Neuronal stem cell (in vitro differentiated cells): ENCODE data around the gene CHRM2.

Experiments used
- DNase-seq: peaks from one replicate; pipeline ENCODE4 v3.0.0-alpha.2; 2013; ENCODE audit warnings: low spot score
- H2AFZ ChIP-seq: one replicate; pipeline ENCODE4 v1.6.1; 2013; ENCODE audit warnings: mild to moderate bottlenecking, low read length, inconsistent platforms
- H2AK5ac ChIP-seq: 2 replicates; pipeline ENCODE4 v1.6.1; 2013; ENCODE audit warnings: low read depth, mild to moderate bottlenecking, inconsistent platforms, low read length, moderate library complexity, mixed read lengths
- H2BK120ac ChIP-seq: 2 replicates; pipeline ENCODE4 v1.6.1; 2013; ENCODE audit warnings: low read depth, mild to moderate bottlenecking, inconsistent platforms, low read length, moderate library complexity, mixed read lengths
- H2BK12ac ChIP-seq: one replicate; pipeline ENCODE4 v1.6.1; 2013; ENCODE audit warnings: low read length, inconsistent platforms
- H2BK15ac ChIP-seq: 2 replicates; pipeline ENCODE4 v1.6.1; 2013; ENCODE audit warnings: mild to moderate bottlenecking, low read length, inconsistent platforms, mixed read lengths
- H2BK5ac ChIP-seq: one replicate; pipeline ENCODE4 v1.6.1; 2013; ENCODE audit warnings: inconsistent platforms, mild to moderate bottlenecking, low read length, moderate library complexity
- H3K14ac ChIP-seq: one replicate; pipeline ENCODE4 v1.6.1; 2013; ENCODE audit warnings: low read length, inconsistent platforms
- H3K18ac ChIP-seq: 2 replicates; pipeline ENCODE4 v1.6.1; 2013; ENCODE audit warnings: low read length, inconsistent platforms
- H3K23ac ChIP-seq: 2 replicates; pipeline ENCODE4 v1.6.1; 2013; ENCODE audit warnings: low read depth, mild to moderate bottlenecking, mixed read lengths, low read length, inconsistent platforms; ENCODE audit not compliant: poor library complexity
- H3K27ac ChIP-seq: replicated peaks from 3 replicates; pipeline ENCODE4 v1.5.1; 2013; ENCODE audit warnings: low read length, inconsistent platforms
- H3K27me3 ChIP-seq, 3 experiments: 2 replicates each; pipeline ENCODE4 v1.6.1; 2013; ENCODE audit warnings: low read length in 3 of 3, mild to moderate bottlenecking in 2 of 3, inconsistent platforms in 1 of 3, low read depth in 1 of 3, mixed read lengths in 1 of 3, moderate library complexity in 1 of 3; ENCODE audit not compliant: control insufficient read depth in 3 of 3, insufficient read depth in 3 of 3
- H3K36me3 ChIP-seq, 2 donors: replicated peaks in 1 of 2; 2 replicates each; pipeline ENCODE4 v1.6.1; 2013; ENCODE audit warnings: low read length in 2 of 2; ENCODE audit not compliant: control insufficient read depth in 2 of 2, insufficient read depth in 2 of 2
- H3K4ac ChIP-seq: 2 replicates; pipeline ENCODE4 v1.6.1; 2013; ENCODE audit warnings: inconsistent platforms, mild to moderate bottlenecking, low read length, moderate library complexity
- H3K4me1 ChIP-seq, 2 donors: 1 replicate in 1 of 2; 2 replicates in 1 of 2; pipeline ENCODE4 v1.6.1; 2013; ENCODE audit warnings: low read length in 2 of 2, low read depth in 1 of 2; ENCODE audit not compliant: control insufficient read depth in 2 of 2, insufficient read depth in 1 of 2
- H3K4me2 ChIP-seq: one replicate; pipeline ENCODE4 v1.6.1; 2013; ENCODE audit warnings: mild to moderate bottlenecking, low read length, inconsistent platforms; ENCODE audit not compliant: insufficient read depth, poor library complexity, severe bottlenecking
- H3K4me3 ChIP-seq, 2 donors: 2 replicates each; pipeline ENCODE4 v1.5.1; 2013; ENCODE audit warnings: low read length in 2 of 2, mild to moderate bottlenecking in 2 of 2, inconsistent platforms in 1 of 2, moderate library complexity in 1 of 2
- H3K79me1 ChIP-seq: one replicate; pipeline ENCODE4 v1.6.1; 2013; ENCODE audit warnings: low read depth, mild to moderate bottlenecking, inconsistent platforms, low read length, moderate library complexity
- H3K9ac ChIP-seq: one replicate; pipeline ENCODE4 v1.6.1; 2013; ENCODE audit warnings: mild to moderate bottlenecking, low read depth, low read length, inconsistent platforms; ENCODE audit not compliant: poor library complexity
- H3K9me3 ChIP-seq, 2 donors: replicated peaks in 1 of 2; 2 replicates each; pipeline versions ENCODE3 to v1.6.1; 2013; ENCODE audit warnings: low read length in 2 of 2, mild to moderate bottlenecking in 2 of 2, inconsistent platforms in 1 of 2, low read depth in 1 of 2, mixed read lengths in 1 of 2, moderate library complexity in 1 of 2; ENCODE audit not compliant: control insufficient read depth in 2 of 2, insufficient read depth in 1 of 2
- H4K8ac ChIP-seq: one replicate; pipeline ENCODE4 v1.6.1; 2013; ENCODE audit warnings: low read depth, mild to moderate bottlenecking, inconsistent platforms, low read length, moderate library complexity
- H4K91ac ChIP-seq: one replicate; pipeline ENCODE4 v1.6.1; 2013; ENCODE audit warnings: low read length, low read depth, mild to moderate bottlenecking, inconsistent platforms; ENCODE audit not compliant: poor library complexity
- WGBS, 2 donors: extraction: QIAGEN DNeasy Blood & Tissue Kit; methylation state at CpG; one replicate each; pipeline ENCODE4 v1.1.7; 2013; ENCODE audit warnings: missing lambda C conversion rate in 2 of 2, mixed read lengths in 1 of 2; ENCODE audit not compliant: insufficient read length in 2 of 2, insufficient replicate concordance in 1 of 2; ENCODE audit errors: extremely low coverage in 2 of 2; 5-methylcytosine and 5-hydroxymethylcytosine counted together

CHRM2 gene

GRCh38 chr7:137020351-137020750, 151.9 kb downstream of the CHRM2 start:
- Histone ChIP-seq H2BK15ac (no peak overlapping the region), H2AFZ (no peak overlapping the region), H3K4me2 (no peak overlapping the region), H4K91ac (no peak overlapping the region), H4K8ac (no peak overlapping the region), H3K79me1 (no peaks in the 10 kb centered on the region), H3K27ac (no peak overlapping the region), H3K4me3 (no peak overlapping the region), H3K27me3 (no peaks in the 10 kb centered on the region), H2AK5ac (no peak overlapping the region), H2BK12ac (no peak overlapping the region), H3K9me3 (no peaks in the 10 kb centered on the region), H3K4me1 (peaks cover 3 to 15% of the 10 kb centered on the region in 2 donors), H3K18ac (no peak overlapping the region), H3K23ac (no peak overlapping the region), H2BK5ac (no peak overlapping the region), H3K4ac (no peak overlapping the region), H3K9ac (no peak overlapping the region), H3K36me3 (no peaks in the 10 kb centered on the region), H3K14ac (no peak overlapping the region), H2BK120ac (no peak overlapping the region)
- no CpG with 5 or more reads among the region's 1 CpG for WGBS, 2 donors
- DNase-seq: no peak

DNA sequence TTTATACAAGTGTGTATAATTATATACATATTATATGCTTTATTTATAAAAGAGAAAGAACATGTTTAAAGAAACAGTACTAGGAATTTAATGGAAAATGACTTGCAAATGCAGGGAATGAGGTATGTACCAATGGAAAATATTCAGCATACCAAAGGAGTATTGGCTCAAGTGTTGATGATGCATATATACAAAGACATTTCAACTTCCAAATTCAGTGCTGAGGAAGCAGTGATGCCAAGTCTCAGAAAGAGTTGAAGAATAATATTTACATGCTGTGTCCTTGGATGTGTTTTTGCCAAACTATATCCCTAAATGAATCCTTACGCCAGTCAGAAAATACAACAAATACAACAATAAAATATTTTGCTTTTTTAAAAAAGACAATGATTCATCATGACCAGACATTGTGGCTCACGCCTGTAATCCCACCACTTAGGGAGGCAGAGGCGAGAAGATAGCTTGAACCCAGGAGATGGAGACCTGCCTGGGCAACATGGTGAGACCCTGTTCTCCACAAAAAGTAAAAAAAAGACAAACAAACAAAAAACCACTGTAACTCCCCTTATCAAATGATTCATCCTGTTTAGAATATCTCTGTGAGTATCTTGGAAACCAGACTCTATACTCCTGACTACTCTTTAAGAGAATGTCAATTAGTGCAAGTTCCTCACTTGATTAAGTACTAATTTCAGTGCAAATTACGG, 157.2 kb downstream of the CHRM2 start:
- H3K27me3 ChIP-seq: no peaks in the 10 kb centered on the region
- H2BK12ac ChIP-seq: no peak overlapping the region
- no peak overlapping the region for H2BK5ac ChIP-seq
- H3K9me3 ChIP-seq: no peaks in the 10 kb centered on the region
- no peak overlapping the region for H3K4me3 ChIP-seq
- H2BK15ac ChIP-seq: no peak overlapping the region
- H3K79me1 ChIP-seq: no peaks in the 10 kb centered on the region
- DNase-seq: no peak
- H3K14ac ChIP-seq: no peak overlapping the region
- H2BK120ac ChIP-seq: no peak overlapping the region
- no peaks in the 10 kb centered on the region for H3K36me3 ChIP-seq
- H4K91ac ChIP-seq: no peak overlapping the region
- no peak overlapping the region for H2AFZ ChIP-seq
- no peak overlapping the region for H2AK5ac ChIP-seq
- H4K8ac ChIP-seq: no peak overlapping the region
- no CpG with 5 or more reads among the region's 4 CpGs for WGBS, 2 donors
- no peak overlapping the region for H3K23ac ChIP-seq
- H3K9ac ChIP-seq: no peak overlapping the region
- no peaks in the 10 kb centered on the region for H3K4me1 ChIP-seq
- H3K4ac ChIP-seq: no peak overlapping the region
- H3K27ac ChIP-seq: no peak overlapping the region
- H3K4me2 ChIP-seq: no peak overlapping the region
- H3K18ac ChIP-seq: no peak overlapping the region

GRCh38 chr7:137026176-137026500, 157.7 kb downstream of the CHRM2 start:
- no peaks in the 10 kb centered on the region for H3K79me1 ChIP-seq
- H3K18ac ChIP-seq: no peak overlapping the region
- no peak overlapping the region for H3K23ac ChIP-seq
- no CpG with 5 or more reads among the region's 1 CpG for WGBS, 2 donors
- no peak overlapping the region for H4K91ac ChIP-seq
- no peak overlapping the region for H2AK5ac ChIP-seq
- no peak overlapping the region for H2BK15ac ChIP-seq
- no peaks in the 10 kb centered on the region for H3K27me3 ChIP-seq
- H3K36me3 ChIP-seq: no peaks in the 10 kb centered on the region
- H3K14ac ChIP-seq: no peak overlapping the region
- H2BK5ac ChIP-seq: no peak overlapping the region
- H4K8ac ChIP-seq: no peak overlapping the region
- H3K9me3 ChIP-seq: no peaks in the 10 kb centered on the region
- DNase-seq: no peak
- H3K4me1 ChIP-seq: no peaks in the 10 kb centered on the region
- no peak overlapping the region for H2BK120ac ChIP-seq
- H2AFZ ChIP-seq: no peak overlapping the region
- no peak overlapping the region for H3K4me3 ChIP-seq
- H3K4ac ChIP-seq: no peak overlapping the region
- no peak overlapping the region for H3K4me2 ChIP-seq
- no peak overlapping the region for H2BK12ac ChIP-seq
- no peak overlapping the region for H3K9ac ChIP-seq
- H3K27ac ChIP-seq: no peak overlapping the region

GRCh38 chr7:137032436-137032835, 164.0 kb downstream of the CHRM2 start:
- no peak for DNase-seq
- no peak overlapping the region for H2BK120ac ChIP-seq
- no peak overlapping the region for H3K27ac ChIP-seq
- WGBS, 2 donors: no CpG with 5 or more reads among the region's 4 CpGs
- no peak overlapping the region for H3K14ac ChIP-seq
- H3K23ac ChIP-seq: no peak overlapping the region
- no peak overlapping the region for H2AFZ ChIP-seq
- no peak overlapping the region for H2AK5ac ChIP-seq
- H3K9me3 ChIP-seq: no peaks in the 10 kb centered on the region
- no peaks in the 10 kb centered on the region for H3K27me3 ChIP-seq
- H2BK12ac ChIP-seq: no peak overlapping the region
- H4K91ac ChIP-seq: no peak overlapping the region
- H2BK15ac ChIP-seq: no peak overlapping the region
- no peak overlapping the region for H2BK5ac ChIP-seq
- no peaks in the 10 kb centered on the region for H3K4me1 ChIP-seq
- H3K9ac ChIP-seq: no peak overlapping the region
- H3K4ac ChIP-seq: no peak overlapping the region
- H3K4me3 ChIP-seq: no peak overlapping the region
- no peak overlapping the region for H3K18ac ChIP-seq
- H3K79me1 ChIP-seq: no peaks in the 10 kb centered on the region
- no peak overlapping the region for H4K8ac ChIP-seq
- H3K4me2 ChIP-seq: no peak overlapping the region
- H3K36me3 ChIP-seq: no peaks in the 10 kb centered on the region
